ENCODE data around the gene MCM8.

DNA sequence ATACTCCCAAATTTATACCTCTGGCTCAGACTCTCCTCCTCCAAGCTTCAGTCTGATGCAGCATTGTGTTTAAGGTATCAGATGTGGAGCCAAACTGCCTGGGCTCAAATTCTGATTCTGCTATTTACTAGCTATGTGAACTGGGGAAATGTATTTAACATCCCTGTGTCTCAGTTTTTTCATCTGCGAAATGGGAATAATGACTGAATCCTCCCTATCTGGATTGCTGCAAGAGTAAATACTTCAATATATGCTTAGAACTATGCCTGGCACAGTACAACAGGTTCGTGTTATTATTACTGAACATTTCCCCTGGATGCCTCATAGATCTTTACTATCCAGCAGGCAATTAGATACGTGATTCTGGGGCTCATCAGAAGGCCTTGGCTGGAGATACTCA lies 97.9 kb downstream of the MCM8 start:
- TF ChIP-seq POLR2A (IDR thresholded peaks at IDR 0.05; ENCODE audit: low read length) (no peak), GATA1 (IDR thresholded peaks at IDR 0.05; ENCODE audit: low read depth, low read length) (no peak)

All from erythroblast (primary cell).